K562 (cell line): ENCODE results near the gene ALOX12.
"Not testable (repeated sequence)": the region's sequence is repeated elsewhere in the genome, so short reads cannot be mapped to it uniquely, and the experiment has no call there.

Experiments used
- EGR1 ChIP-seq: fragments of 450-650 bp; conservative IDR thresholded peaks from 2 replicates; pipeline ENCODE4 v1.6.1; 2017; ENCODE audit warnings: mild to moderate bottlenecking
- NFYB ChIP-seq: IDR thresholded peaks from 2 replicates; pipeline ENCODE4 v1.6.1; 2011; ENCODE audit warnings: mild to moderate bottlenecking, moderate library complexity; ENCODE audit not compliant: insufficient read length; ENCODE audit errors: extremely low read depth
- POLR2AphosphoS5 ChIP-seq: IDR thresholded peaks from 2 replicates; pipeline ENCODE4 v1.6.1; 2011; ENCODE audit warnings: mild to moderate bottlenecking, low read depth, low read length, moderate library complexity; ENCODE audit not compliant: control insufficient read depth, insufficient read depth
- ZNF12 ChIP-seq: sonication (generic); formaldehyde crosslinking; IDR thresholded peaks from 2 replicates; pipeline ENCODE4 v1.4.0; 2020; ENCODE audit warnings: mild to moderate bottlenecking, missing genetic modification reagents
- ZNF184 ChIP-seq: sonication (generic); formaldehyde crosslinking; IDR thresholded peaks from 2 replicates; pipeline ENCODE4 v1.5.0; 2020; ENCODE audit warnings: missing genetic modification reagents
- TF ChIP-seq, protein P1 (sequence below): sonication (generic); formaldehyde crosslinking; IDR thresholded peaks from 2 replicates; pipeline ENCODE4 v1.4.0; 2020; ENCODE audit warnings: mild to moderate bottlenecking, missing genetic modification reagents
- TF ChIP-seq, protein P2 (sequence below): sonication (generic); formaldehyde crosslinking; IDR thresholded peaks from 2 replicates; pipeline ENCODE4 v1.9.0; 2022; ENCODE audit warnings: mild to moderate bottlenecking, missing genetic modification reagents

DNA sequence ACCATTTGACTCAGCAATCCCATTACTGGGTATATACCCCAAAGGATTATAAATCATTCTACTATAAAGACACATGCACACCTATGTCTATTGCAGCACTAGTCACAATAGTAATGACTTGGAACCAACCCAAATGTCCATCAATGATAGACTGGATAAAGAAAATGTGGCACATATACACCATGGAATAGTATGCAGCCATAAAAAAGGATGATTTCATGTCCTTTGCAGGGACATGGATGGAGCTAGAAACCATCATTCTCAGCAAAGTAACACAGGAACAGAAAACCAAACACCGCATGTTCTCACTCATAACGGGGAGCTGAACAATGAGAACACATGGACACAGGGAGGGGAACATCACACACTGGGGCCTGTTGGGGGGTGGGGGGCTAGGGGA is 44.9 kb upstream of the ALOX12 start:
- not testable (repeated sequence) for TF ChIP-seq ZNF184 (CRISPR knock-in tag); NFYB; POLR2AphosphoS5; ZNF12; EGR1
- TF ChIP-seq, protein P1, sequence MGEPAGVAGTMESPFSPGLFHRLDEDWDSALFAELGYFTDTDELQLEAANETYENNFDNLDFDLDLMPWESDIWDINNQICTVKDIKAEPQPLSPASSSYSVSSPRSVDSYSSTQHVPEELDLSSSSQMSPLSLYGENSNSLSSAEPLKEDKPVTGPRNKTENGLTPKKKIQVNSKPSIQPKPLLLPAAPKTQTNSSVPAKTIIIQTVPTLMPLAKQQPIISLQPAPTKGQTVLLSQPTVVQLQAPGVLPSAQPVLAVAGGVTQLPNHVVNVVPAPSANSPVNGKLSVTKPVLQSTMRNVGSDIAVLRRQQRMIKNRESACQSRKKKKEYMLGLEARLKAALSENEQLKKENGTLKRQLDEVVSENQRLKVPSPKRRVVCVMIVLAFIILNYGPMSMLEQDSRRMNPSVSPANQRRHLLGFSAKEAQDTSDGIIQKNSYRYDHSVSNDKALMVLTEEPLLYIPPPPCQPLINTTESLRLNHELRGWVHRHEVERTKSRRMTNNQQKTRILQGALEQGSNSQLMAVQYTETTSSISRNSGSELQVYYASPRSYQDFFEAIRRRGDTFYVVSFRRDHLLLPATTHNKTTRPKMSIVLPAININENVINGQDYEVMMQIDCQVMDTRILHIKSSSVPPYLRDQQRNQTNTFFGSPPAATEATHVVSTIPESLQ (CRISPR knock-in tag), result not testable (repeated sequence)
- TF ChIP-seq, protein P2, sequence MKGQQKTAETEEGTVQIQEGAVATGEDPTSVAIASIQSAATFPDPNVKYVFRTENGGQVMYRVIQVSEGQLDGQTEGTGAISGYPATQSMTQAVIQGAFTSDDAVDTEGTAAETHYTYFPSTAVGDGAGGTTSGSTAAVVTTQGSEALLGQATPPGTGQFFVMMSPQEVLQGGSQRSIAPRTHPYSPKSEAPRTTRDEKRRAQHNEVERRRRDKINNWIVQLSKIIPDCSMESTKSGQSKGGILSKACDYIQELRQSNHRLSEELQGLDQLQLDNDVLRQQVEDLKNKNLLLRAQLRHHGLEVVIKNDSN (CRISPR knock-in tag), result not testable (repeated sequence)
